Caki2 (cell line): ENCODE data around the gene AGAP1. TPM values are rescaled to one million over a fixed set of nuclear protein-coding genes. Genes with fewer than 3 reads are reported as not detected.
A peak's percentile ranks its signal among the peaks of the same experiment; 100 is the strongest.

Source experiments
- DNase-seq: peaks from one replicate; pipeline ENCODE4 v3.0.0-alpha.2; 2015; ENCODE audit warnings: low read depth
- in situ Hi-C: cut with HindIII; loops from 2 replicates; pipeline ENCODE4 v1.10.0; 2016; ENCODE audit warnings: low sequenced_read_pairs, low pct_unique_long_range_greater_than_20kb, mixed read lengths
- total RNA-seq: library from RNA; depleted of rRNA; stranded (reverse); fragments of >200 nt; shearing (Covaris generic); gene quantifications from 2 replicates; pipeline ENCODE4 v1.2.3, GENCODE V29; 2014; ENCODE audit warnings: low replicate concordance

AGAP1 gene
- total RNA-seq, 1 experiment from 2014 or later: 5.3 TPM

- DNase-seq: no peak
- in situ Hi-C loops: no loop called here
These were observed 665.3 kb downstream of the AGAP1 start for GRCh38 chr2:236158969-236159777.

- DNase-seq: no peak
- in situ Hi-C loops: no loop called here
These were observed 665.9 kb downstream of the AGAP1 start for GRCh38 chr2:236159778-236160170.

GRCh38 chr2:236160366-236161081 is 666.7 kb downstream of the AGAP1 start:
- in situ Hi-C loops: no loop called here
- DNase-seq: no peak

DNA sequence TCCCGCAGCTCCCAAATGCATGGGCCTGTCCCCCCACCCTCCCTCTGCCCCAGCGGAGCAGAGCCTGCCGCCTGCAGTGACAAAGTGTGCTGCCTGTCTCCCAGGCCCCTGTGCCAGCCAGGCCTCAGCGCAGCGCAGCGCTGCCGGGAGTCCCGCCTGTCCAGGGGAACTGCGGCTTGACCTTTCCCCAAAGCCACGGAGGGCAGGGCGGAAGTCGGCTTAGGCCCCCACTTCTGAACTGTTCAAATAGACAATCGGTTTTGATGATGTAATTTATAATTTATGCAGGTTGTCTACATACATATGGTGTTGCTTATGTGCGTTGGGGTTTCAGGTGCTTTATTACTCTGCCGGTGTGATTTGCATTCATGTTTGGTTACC is 667.2 kb downstream of the AGAP1 start:
- DNase-seq: no peak
- in situ Hi-C loops: no loop called here

GRCh38 chr2:236161531-236161930 is 667.7 kb downstream of the AGAP1 start:
- no peak for DNase-seq
- in situ Hi-C loops: no loop called here

- no peak for DNase-seq
- in situ Hi-C loops: no loop called here
These were observed 668.4 kb downstream of the AGAP1 start for GRCh38 chr2:236162031-236162845.

- DNase-seq: no peak
- in situ Hi-C loops: no loop called here
These were observed 669.1 kb downstream of the AGAP1 start for GRCh38 chr2:236162882-236163470.

GRCh38 chr2:236163471-236164200 is 669.8 kb downstream of the AGAP1 start:
- no peak for DNase-seq
- in situ Hi-C loops: no loop called here

GRCh38 chr2:236164201-236164924 is 670.5 kb downstream of the AGAP1 start:
- in situ Hi-C loops: no loop called here
- DNase-seq: no peak

GRCh38 chr2:236164925-236165841 is 671.3 kb downstream of the AGAP1 start:
- DNase-seq: no peak
- in situ Hi-C loops: no loop called here

DNA sequence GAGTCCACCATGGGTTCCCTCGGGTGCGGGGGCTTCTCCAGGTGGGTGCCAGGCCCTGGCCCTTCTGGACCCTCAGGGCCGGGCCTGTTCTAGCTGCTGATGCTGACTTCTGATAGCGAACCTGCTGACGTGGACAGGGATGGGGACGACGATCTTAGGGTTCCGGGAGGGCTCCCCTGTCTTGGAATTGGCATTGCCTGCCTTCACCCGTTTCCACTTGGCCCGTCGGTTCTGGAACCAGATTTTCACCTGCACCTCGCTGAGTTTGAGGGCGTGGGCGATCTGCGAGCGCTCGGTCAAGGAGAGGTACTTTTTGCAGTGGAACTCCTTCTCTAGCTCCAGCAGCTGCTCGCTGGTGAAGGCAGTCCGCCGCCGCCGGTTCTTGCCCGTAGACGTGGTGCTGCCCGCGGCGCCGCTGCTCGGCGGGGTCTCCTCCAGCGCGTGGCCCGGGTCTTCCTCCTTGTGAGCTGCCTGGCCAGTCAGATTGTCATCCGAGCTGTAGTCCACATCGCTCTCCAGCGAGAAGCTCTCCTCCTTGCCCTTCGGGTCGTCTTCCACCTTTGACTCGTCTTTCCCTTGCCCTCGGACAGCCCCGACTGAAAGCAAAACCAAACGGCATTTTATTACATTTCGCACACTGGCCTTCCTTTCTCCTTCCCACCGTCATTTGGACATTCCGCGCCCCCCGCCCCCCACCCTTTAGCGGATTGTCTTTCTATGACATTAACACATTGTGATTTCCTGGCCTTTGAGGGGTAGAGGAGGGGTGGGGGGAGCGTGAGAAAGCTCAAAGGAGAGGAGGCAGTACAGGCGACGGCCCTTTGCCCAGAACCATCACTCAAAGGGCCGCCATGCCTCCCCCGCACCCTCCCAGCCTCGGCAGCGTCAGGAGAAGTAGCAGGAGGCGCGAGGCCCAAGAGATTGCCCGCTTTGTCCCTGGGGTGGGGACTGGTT is 672.3 kb downstream of the AGAP1 start:
- DNase-seq: no peak
- in situ Hi-C loops: no loop called here

- DNase-seq: no peak
- in situ Hi-C loops: no loop called here
These were observed 673.0 kb downstream of the AGAP1 start for GRCh38 chr2:236166796-236167296.

GRCh38 chr2:236167297-236168109 is 673.7 kb downstream of the AGAP1 start:
- in situ Hi-C loops: no loop called here
- DNase-seq: peak; percentile 59
